GM12892 (cell line): ENCODE measurements around the gene CHST15.

Source experiments
- DNase-seq: peaks from one replicate; pipeline ENCODE4 v3.0.0; 2011; ENCODE audit not compliant: insufficient read length
- FAIRE-seq: peaks from 2 replicates; lab custom pipeline; 2011; peaks lifted over from hg19 to GRCh38; lab: Jason Lieb, UNC
- POLR2A ChIP-seq: IDR thresholded peaks from 2 replicates; pipeline ENCODE4 v1.6.1; 2011; ENCODE audit warnings: low read depth, low read length, control low read depth
- POLR2AphosphoS5 ChIP-seq: IDR thresholded peaks from 2 replicates; pipeline ENCODE4 v1.6.1; 2011; ENCODE audit warnings: low read depth, low read length, control low read depth
- TAF1 ChIP-seq: IDR thresholded peaks from 2 replicates; pipeline ENCODE4 v1.6.1; 2011; ENCODE audit warnings: low read depth, mild to moderate bottlenecking, control low read depth, low read length, borderline replicate concordance

The CHST15 gene

GRCh38 chr10:124130198-124130900 is 37.0 kb upstream of the CHST15 start:
- no peak for TF ChIP-seq POLR2A
- no peak for TF ChIP-seq POLR2AphosphoS5
- no peak for TF ChIP-seq TAF1
- FAIRE-seq (no peak), DNase-seq (no peak)

GRCh38 chr10:124129471-124129870 is 36.1 kb upstream of the CHST15 start:
- TF ChIP-seq TAF1, result no peak
- no peak for TF ChIP-seq POLR2A
- TF ChIP-seq POLR2AphosphoS5, result no peak
- no peak for FAIRE-seq
- DNase-seq, result no peak

- TF ChIP-seq TAF1 (no peak), POLR2AphosphoS5 (no peak), POLR2A (no peak)
Observed at GRCh38 chr10:124128811-124129145, 35.4 kb upstream of the CHST15 start.

GRCh38 chr10:124127965-124128810 is 34.8 kb upstream of the CHST15 start:
- no peak for FAIRE-seq
- TF ChIP-seq TAF1 (no peak), POLR2A (no peak), POLR2AphosphoS5 (no peak)
- DNase-seq, result no peak

More at GRCh38 chr10:124128811-124129145, 35.4 kb upstream of the CHST15 start:
- FAIRE-seq, result no peak
- no peak for DNase-seq

- TF ChIP-seq TAF1, result no peak
- TF ChIP-seq POLR2A, result no peak
- no peak for TF ChIP-seq POLR2AphosphoS5
- no peak for FAIRE-seq
Observed at GRCh38 chr10:124127563-124127962, 34.2 kb upstream of the CHST15 start.

GRCh38 chr10:124126983-124127385 is 33.6 kb upstream of the CHST15 start:
- TF ChIP-seq POLR2AphosphoS5, result no peak
- no peak for TF ChIP-seq TAF1
- no peak for TF ChIP-seq POLR2A
- DNase-seq, result no peak
- no peak for FAIRE-seq

More at GRCh38 chr10:124127563-124127962, 34.2 kb upstream of the CHST15 start:
- DNase-seq, result no peak

GRCh38 chr10:124126145-124126982 is 33.0 kb upstream of the CHST15 start:
- no peak for FAIRE-seq
- no peak for DNase-seq
- TF ChIP-seq POLR2AphosphoS5, result no peak
- no peak for TF ChIP-seq POLR2A
- no peak for TF ChIP-seq TAF1

- FAIRE-seq, result no peak
- DNase-seq, result no peak
Observed at GRCh38 chr10:124125305-124126116, 32.1 kb upstream of the CHST15 start.

GRCh38 chr10:124124769-124125161 is 31.4 kb upstream of the CHST15 start:
- TF ChIP-seq TAF1, result no peak
- TF ChIP-seq POLR2A, result no peak
- no peak for TF ChIP-seq POLR2AphosphoS5
- FAIRE-seq (no peak), DNase-seq (no peak)

More at GRCh38 chr10:124125305-124126116, 32.1 kb upstream of the CHST15 start:
- TF ChIP-seq POLR2A, result no peak
- no peak for TF ChIP-seq POLR2AphosphoS5
- TF ChIP-seq TAF1, result no peak

- DNase-seq, result no peak
- TF ChIP-seq POLR2AphosphoS5, result no peak
- no peak for TF ChIP-seq POLR2A
- TF ChIP-seq TAF1, result no peak
- no peak for FAIRE-seq
Observed at GRCh38 chr10:124124123-124124768, 30.8 kb upstream of the CHST15 start.
